HepG2 (cell line): Measurements from ENCODE around the gene SLC9A9.

ENCODE experiments used
- KDM5A ChIP-seq: fragments of 200-600 bp; sonication (generic); IDR thresholded peaks from 2 replicates; pipeline ENCODE4 v1.7.0; 2018; ENCODE audit warnings: antibody characterized with exemption, mild to moderate bottlenecking, low read length, borderline replicate concordance
- TF ChIP-seq, protein P1 (sequence below): sonication (generic); formaldehyde crosslinking; IDR thresholded peaks from 2 replicates; pipeline ENCODE4 v1.5.0; 2020; ENCODE audit warnings: missing genetic modification reagents

- TF ChIP-seq KDM5A = no peak
- TF ChIP-seq, protein P1, sequence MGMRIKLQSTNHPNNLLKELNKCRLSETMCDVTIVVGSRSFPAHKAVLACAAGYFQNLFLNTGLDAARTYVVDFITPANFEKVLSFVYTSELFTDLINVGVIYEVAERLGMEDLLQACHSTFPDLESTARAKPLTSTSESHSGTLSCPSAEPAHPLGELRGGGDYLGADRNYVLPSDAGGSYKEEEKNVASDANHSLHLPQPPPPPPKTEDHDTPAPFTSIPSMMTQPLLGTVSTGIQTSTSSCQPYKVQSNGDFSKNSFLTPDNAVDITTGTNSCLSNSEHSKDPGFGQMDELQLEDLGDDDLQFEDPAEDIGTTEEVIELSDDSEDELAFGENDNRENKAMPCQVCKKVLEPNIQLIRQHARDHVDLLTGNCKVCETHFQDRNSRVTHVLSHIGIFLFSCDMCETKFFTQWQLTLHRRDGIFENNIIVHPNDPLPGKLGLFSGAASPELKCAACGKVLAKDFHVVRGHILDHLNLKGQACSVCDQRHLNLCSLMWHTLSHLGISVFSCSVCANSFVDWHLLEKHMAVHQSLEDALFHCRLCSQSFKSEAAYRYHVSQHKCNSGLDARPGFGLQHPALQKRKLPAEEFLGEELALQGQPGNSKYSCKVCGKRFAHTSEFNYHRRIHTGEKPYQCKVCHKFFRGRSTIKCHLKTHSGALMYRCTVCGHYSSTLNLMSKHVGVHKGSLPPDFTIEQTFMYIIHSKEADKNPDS (CRISPR knock-in tag) = no peak
Observed at GRCh38 chr3:143439817-143440216, 408.5 kb downstream of the SLC9A9 start.
